Activated B cell treated with CpG ODN at 0.5 μM for 24 hours (primary cell): Measurements from ENCODE around the gene CEMIP. TPM values are rescaled to one million over a fixed set of nuclear protein-coding genes. Genes with fewer than 3 reads are reported as not detected.

ENCODE experiments used
- ATAC-seq: fragments of 200-7000 bp; cut with Tn5 transposase; one replicate; pipeline ENCODE4 v1.10.0; 2021; ENCODE audit warnings: low read depth, mild to moderate bottlenecking, moderate library complexity
- CTCF ChIA-PET: fragments of 350-600 bp; sonication (Branson Sonifier 250); formaldehyde crosslinking; loops from one replicate; lab custom pipeline; 2021; ENCODE audit warnings: antibody characterized with exemption; lab: Charles Lee
- POLR2A ChIA-PET: fragments of 350-600 bp; sonication (Branson Sonifier 250); formaldehyde crosslinking; loops from one replicate; lab custom pipeline; 2021; ENCODE audit warnings: antibody characterized with exemption; lab: Charles Lee
- DNase-seq: peaks from one replicate; pipeline ENCODE4 v3.0.0; 2022
- H3K27ac Mint-ChIP-seq: one replicate; pipeline ENCODE4 v1.8.0; 2020; ENCODE audit warnings: mixed read lengths
- H3K27me3 Mint-ChIP-seq: one replicate; pipeline ENCODE4 v1.8.0; 2021; ENCODE audit warnings: mixed read lengths
- H3K36me3 Mint-ChIP-seq: one replicate; pipeline ENCODE4 v1.8.0; 2021; ENCODE audit warnings: low read depth, mixed read lengths
- H3K4me1 Mint-ChIP-seq: one replicate; pipeline ENCODE4 v1.8.0; 2021; ENCODE audit warnings: mixed read lengths
- H3K4me3 Mint-ChIP-seq: one replicate; pipeline ENCODE4 v1.8.0; 2020; ENCODE audit warnings: mild to moderate bottlenecking, mixed read lengths
- H3K9me3 Mint-ChIP-seq: one replicate; pipeline ENCODE4 v1.8.0; 2020; ENCODE audit warnings: mixed read lengths
- intact Hi-C: fragments of 100-400 bp; cut with micrococcal nuclease; formaldehyde crosslinking; loops from one replicate; pipeline ENCODE4 v1.15.1; 2024
- total RNA-seq: library from RNA; stranded (reverse); gene quantifications from 2 replicates; pipeline ENCODE4 v1.2.3, GENCODE V29; 2022
- TF ChIP-seq, protein P1 (sequence below): fragments of 200-600 bp; IDR thresholded peaks from one replicate; pipeline ENCODE4 v1.8.0; 2022; ENCODE audit warnings: antibody characterized with exemption, mild to moderate bottlenecking

CEMIP gene
- total RNA-seq, 1 donor from 2014 or later, result not detected

DNA sequence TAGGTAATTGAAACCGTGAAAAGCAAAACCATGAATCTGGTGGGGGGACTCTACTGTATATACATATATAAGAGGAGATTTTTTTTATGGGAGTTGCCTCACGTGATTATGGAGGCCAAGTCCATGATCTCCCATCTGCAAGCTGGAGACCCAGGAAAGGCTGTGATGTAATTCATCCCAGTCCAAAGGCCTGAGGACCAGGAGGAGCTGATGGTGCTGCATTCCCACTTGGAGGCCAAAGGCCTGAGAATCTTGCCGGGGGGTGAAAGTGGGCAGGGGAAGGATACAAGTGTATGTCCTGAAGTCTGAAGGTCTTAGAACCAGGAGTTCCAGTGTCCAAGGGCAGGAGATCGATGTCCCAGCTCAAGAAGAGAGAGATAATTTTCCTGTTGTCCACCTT is 37.1 kb upstream of the CEMIP start:
- Mint-ChIP-seq H3K27me3 (no peaks in the 10 kb centered on the region), H3K9me3 (peaks cover 3% of the 10 kb centered on the region), H3K36me3 (peaks cover 2% of the 10 kb centered on the region), H3K4me3 (no peak overlapping the region), H3K27ac (no peak overlapping the region), H3K4me1 (no peaks in the 10 kb centered on the region)
- intact Hi-C loops, result no loop called here
- POLR2A ChIA-PET, result no interaction called here
- ATAC-seq, result no peak
- TF ChIP-seq, protein P1, sequence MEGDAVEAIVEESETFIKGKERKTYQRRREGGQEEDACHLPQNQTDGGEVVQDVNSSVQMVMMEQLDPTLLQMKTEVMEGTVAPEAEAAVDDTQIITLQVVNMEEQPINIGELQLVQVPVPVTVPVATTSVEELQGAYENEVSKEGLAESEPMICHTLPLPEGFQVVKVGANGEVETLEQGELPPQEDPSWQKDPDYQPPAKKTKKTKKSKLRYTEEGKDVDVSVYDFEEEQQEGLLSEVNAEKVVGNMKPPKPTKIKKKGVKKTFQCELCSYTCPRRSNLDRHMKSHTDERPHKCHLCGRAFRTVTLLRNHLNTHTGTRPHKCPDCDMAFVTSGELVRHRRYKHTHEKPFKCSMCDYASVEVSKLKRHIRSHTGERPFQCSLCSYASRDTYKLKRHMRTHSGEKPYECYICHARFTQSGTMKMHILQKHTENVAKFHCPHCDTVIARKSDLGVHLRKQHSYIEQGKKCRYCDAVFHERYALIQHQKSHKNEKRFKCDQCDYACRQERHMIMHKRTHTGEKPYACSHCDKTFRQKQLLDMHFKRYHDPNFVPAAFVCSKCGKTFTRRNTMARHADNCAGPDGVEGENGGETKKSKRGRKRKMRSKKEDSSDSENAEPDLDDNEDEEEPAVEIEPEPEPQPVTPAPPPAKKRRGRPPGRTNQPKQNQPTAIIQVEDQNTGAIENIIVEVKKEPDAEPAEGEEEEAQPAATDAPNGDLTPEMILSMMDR, result no peak
- CTCF ChIA-PET, result no interaction called here
- DNase-seq, result no peak

DNA sequence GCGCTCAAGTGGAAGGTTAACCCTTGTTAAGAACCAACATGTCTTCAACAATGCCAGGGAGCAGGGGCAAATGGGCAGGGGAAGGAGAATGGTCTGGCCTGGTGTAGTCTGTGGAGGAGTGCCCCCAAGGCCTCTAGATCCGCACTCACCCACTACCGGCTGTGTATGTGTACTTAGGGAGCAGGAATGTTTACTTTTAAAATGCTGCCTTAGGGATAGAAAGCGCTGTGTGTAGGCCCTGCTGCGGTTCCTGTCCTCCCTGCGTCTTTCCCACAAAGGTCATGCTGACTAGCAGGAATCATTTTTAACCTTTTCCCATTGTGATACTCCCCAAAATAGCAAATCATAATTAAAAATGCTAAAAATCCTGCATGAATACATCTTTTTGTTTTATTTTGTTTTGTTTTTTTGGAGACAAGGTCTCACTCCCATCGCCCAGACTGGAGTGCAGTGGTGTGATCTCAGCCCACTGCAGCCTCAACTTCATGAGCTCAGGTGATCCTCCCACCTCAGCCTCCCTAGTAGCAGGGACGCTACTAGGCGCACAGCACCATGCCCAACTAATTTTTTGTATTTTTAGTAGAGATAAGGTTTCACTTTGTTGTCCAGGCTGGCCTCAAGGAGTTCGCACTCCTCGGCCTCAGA is 35.9 kb upstream of the CEMIP start:
- Mint-ChIP-seq H3K4me3 (no peak overlapping the region), H3K4me1 (no peaks in the 10 kb centered on the region), H3K9me3 (peaks cover 3% of the 10 kb centered on the region), H3K27me3 (no peaks in the 10 kb centered on the region), H3K36me3 (peaks cover 2% of the 10 kb centered on the region), H3K27ac (no peak overlapping the region)
- DNase-seq (no peak), ATAC-seq (no peak)
- POLR2A ChIA-PET, result no interaction called here
- TF ChIP-seq, protein P1, result no peak
- intact Hi-C loops, result no loop called here
- CTCF ChIA-PET, result no interaction called here

DNA sequence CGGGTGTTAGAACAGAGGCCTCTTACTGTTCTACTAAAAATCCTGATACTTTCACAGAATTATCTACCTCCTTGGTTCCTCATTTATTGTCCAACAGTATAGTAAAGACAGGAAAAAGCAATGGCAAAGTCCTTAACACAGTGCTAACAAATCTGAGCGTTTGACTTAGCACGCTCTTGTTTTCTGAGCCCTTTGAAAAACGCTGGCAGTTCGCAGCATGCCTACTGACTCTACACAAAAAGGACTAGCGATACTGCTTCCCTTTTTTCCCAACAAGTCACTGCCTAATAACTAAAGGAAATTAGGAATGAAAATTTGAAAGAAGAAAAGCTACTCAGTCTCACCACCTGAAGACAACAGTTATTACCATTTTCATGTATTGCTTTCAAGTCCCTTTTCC is 34.8 kb upstream of the CEMIP start:
- intact Hi-C loops, result no loop called here
- no peak overlapping the region for H3K27ac Mint-ChIP-seq
- DNase-seq, result no peak
- H3K4me1 Mint-ChIP-seq, result no peaks in the 10 kb centered on the region
- H3K4me3 Mint-ChIP-seq, result no peak overlapping the region
- no peaks in the 10 kb centered on the region for H3K27me3 Mint-ChIP-seq
- H3K9me3 Mint-ChIP-seq, result no peaks in the 10 kb centered on the region
- H3K36me3 Mint-ChIP-seq, result peaks cover 2% of the 10 kb centered on the region
- TF ChIP-seq, protein P1, result no peak
- ChIA-PET CTCF (no interaction called here), POLR2A (no interaction called here)
- ATAC-seq, result no peak

DNA sequence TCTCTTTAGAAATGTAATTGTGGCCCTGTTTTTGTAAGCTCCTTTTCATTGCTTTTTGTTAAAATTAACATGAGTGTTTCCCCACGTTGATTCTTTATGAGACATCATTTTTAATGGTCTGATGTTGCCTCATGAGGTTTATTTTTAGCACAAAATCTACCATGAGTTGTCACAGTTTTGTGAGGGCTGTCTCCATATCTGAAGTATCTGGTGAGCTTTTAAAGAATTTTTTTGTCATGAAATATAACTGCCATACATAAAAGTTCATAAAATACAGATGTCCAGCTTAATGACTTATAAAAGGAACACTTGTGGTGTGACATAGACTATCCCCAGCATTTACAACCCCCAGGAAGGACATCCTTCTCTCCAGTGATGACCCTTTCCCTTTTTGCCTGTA is 34.3 kb upstream of the CEMIP start:
- intact Hi-C loops, result no loop called here
- DNase-seq, result no peak
- TF ChIP-seq, protein P1, result no peak
- POLR2A ChIA-PET, result no interaction called here
- Mint-ChIP-seq H3K27me3 (no peaks in the 10 kb centered on the region), H3K4me1 (no peaks in the 10 kb centered on the region), H3K36me3 (peaks cover 2% of the 10 kb centered on the region), H3K27ac (no peak overlapping the region), H3K4me3 (no peak overlapping the region), H3K9me3 (no peaks in the 10 kb centered on the region)
- ATAC-seq, result no peak
- CTCF ChIA-PET, result no interaction called here

DNA sequence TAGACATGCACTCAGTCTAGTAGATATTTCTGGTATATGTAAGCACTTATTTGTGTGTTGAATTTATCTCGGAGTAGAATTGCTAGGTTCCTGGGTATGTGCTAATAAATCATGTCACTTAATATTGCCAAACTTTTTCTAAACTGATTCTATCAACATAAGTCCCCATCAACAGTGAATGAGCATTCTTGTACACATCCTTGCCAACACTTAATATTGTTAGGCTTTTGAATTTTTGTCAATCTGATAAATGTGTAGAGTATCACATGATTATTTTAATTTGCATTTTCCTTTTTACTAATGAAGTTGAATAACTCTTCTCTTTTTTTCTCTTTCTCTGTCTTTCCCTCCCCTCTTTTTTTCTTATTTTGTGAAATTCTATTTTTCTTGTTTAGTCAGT is 33.3 kb upstream of the CEMIP start:
- POLR2A ChIA-PET, result no interaction called here
- H3K27ac Mint-ChIP-seq, result no peak overlapping the region
- CTCF ChIA-PET, result no interaction called here
- H3K27me3 Mint-ChIP-seq, result no peaks in the 10 kb centered on the region
- H3K9me3 Mint-ChIP-seq, result no peaks in the 10 kb centered on the region
- H3K36me3 Mint-ChIP-seq, result peaks cover 2% of the 10 kb centered on the region
- intact Hi-C loops, result no loop called here
- ATAC-seq, result no peak
- H3K4me3 Mint-ChIP-seq, result no peak overlapping the region
- TF ChIP-seq, protein P1, result no peak
- DNase-seq, result no peak
- no peaks in the 10 kb centered on the region for H3K4me1 Mint-ChIP-seq
